Type B pancreatic cell (in vitro differentiated cells): ENCODE results near the gene MTF2. TPM values are rescaled to one million over a fixed set of nuclear protein-coding genes. Genes with fewer than 3 reads are reported as not detected.

Experiments used
- DNase-seq: peaks from one replicate; pipeline ENCODE4 v3.0.0; 2021; ENCODE audit warnings: mixed read lengths; ENCODE audit not compliant: unreplicated experiment; ENCODE audit errors: extremely low spot score
- H3K27ac Mint-ChIP-seq: 2 replicates; pipeline ENCODE4 v1.8.0; 2021; ENCODE audit warnings: mild to moderate bottlenecking, mixed read lengths
- H3K27me3 Mint-ChIP-seq: 2 replicates; pipeline ENCODE4 v1.8.0; 2021; ENCODE audit warnings: mixed read lengths
- H3K36me3 Mint-ChIP-seq: 2 replicates; pipeline ENCODE4 v1.8.0; 2021; ENCODE audit warnings: mixed read lengths
- H3K4me1 Mint-ChIP-seq: one replicate; pipeline ENCODE4 v1.8.0; 2021; ENCODE audit warnings: mixed read lengths; ENCODE audit not compliant: unreplicated experiment
- H3K4me3 Mint-ChIP-seq: 2 replicates; pipeline ENCODE4 v1.8.0; 2021; ENCODE audit warnings: mild to moderate bottlenecking, mixed read lengths
- H3K9me3 Mint-ChIP-seq: 2 replicates; pipeline ENCODE4 v1.8.0; 2021; ENCODE audit warnings: mixed read lengths
- total RNA-seq: library from RNA; stranded (reverse); gene quantifications from 2 replicates; pipeline ENCODE4 v1.2.1, GENCODE V29; 2021; ENCODE audit warnings: low replicate concordance
- TF ChIP-seq, protein P1 (sequence below): fragments of 200-600 bp; sonication (generic); conservative IDR thresholded peaks from 2 replicates; pipeline ENCODE4 v1.5.0; 2021; ENCODE audit warnings: antibody characterized with exemption, mild to moderate bottlenecking

The MTF2 gene
- total RNA-seq, 1 donor from 2014 or later = 67.8 TPM

DNA sequence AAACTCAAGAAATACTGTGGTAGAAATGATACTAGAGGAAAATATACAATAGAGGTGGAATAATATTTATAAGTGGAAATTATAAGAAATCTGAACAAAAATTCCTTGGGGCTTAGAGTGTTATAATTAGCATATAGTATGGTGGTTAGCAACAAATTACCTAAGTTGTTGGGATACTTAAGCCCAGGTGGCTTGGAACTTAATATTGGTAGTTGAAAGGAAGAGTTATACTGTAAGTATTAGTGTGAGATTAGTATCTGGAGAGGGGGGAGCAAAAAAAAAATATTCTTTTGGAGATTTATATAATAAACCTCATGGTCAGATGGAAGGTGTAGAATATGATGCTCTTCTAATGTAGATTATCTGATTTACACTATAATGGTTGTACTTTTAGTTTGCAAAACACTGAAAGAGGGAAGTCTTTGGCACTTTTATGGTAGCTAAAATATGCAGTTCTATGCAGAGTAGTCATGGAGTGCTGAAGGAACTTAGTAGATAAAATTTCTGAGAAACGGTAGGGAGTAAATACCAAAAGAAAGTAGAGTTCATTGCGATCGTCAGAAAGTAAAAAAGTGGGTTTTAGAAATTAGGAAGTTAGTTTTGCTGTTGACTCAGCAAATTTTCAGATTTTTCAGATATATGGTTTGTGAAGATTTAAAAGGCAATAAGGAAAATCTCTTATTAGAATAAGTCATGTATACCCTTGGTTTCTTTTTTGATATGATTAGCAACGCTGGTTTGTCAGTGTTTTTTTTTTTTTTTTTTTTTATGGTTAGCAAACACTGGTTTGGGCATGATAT is 45.7 kb downstream of the MTF2 start:
- H3K27ac Mint-ChIP-seq = no peak overlapping the region
- no peaks in the 10 kb centered on the region for H3K27me3 Mint-ChIP-seq
- DNase-seq = no peak
- H3K9me3 Mint-ChIP-seq = no peaks in the 10 kb centered on the region
- peaks cover 12% of the 10 kb centered on the region for H3K36me3 Mint-ChIP-seq
- no peaks in the 10 kb centered on the region for H3K4me1 Mint-ChIP-seq
- H3K4me3 Mint-ChIP-seq = no peak overlapping the region
- TF ChIP-seq, protein P1, sequence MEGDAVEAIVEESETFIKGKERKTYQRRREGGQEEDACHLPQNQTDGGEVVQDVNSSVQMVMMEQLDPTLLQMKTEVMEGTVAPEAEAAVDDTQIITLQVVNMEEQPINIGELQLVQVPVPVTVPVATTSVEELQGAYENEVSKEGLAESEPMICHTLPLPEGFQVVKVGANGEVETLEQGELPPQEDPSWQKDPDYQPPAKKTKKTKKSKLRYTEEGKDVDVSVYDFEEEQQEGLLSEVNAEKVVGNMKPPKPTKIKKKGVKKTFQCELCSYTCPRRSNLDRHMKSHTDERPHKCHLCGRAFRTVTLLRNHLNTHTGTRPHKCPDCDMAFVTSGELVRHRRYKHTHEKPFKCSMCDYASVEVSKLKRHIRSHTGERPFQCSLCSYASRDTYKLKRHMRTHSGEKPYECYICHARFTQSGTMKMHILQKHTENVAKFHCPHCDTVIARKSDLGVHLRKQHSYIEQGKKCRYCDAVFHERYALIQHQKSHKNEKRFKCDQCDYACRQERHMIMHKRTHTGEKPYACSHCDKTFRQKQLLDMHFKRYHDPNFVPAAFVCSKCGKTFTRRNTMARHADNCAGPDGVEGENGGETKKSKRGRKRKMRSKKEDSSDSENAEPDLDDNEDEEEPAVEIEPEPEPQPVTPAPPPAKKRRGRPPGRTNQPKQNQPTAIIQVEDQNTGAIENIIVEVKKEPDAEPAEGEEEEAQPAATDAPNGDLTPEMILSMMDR = no peak

DNA sequence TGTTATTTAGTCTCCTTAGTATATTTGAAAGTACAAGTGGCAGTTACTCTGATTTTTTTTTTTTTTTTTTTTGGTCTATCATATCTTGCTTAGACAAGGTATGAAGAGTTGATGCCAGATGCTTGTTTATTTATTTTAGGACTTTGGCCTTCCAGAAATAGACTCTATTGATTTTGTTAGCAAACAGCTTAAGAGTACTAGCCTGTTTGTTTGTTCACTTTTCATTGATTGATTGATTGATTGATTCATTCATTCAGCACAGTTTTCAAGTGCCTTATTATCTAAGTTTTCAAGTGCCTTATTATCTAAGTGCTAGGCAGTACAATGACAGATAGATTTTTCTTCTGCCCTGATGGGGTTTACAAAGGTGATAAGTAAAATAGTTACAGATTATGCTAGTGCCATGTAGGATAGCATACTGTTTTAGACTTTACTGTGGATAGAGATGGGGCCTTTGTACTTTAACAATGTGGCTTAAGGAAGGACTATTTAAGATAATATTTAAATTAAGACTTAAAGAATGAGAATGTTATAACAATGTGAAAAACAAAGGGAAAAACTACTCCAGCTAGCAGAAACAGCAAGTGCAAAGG is 50.5 kb downstream of the MTF2 start:
- H3K4me1 Mint-ChIP-seq = no peaks in the 10 kb centered on the region
- H3K27ac Mint-ChIP-seq = no peak overlapping the region
- H3K4me3 Mint-ChIP-seq = no peak overlapping the region
- H3K9me3 Mint-ChIP-seq = no peaks in the 10 kb centered on the region
- no peaks in the 10 kb centered on the region for H3K27me3 Mint-ChIP-seq
- TF ChIP-seq, protein P1 = no peak
- no peak for DNase-seq
- peaks cover 4% of the 10 kb centered on the region for H3K36me3 Mint-ChIP-seq

DNA sequence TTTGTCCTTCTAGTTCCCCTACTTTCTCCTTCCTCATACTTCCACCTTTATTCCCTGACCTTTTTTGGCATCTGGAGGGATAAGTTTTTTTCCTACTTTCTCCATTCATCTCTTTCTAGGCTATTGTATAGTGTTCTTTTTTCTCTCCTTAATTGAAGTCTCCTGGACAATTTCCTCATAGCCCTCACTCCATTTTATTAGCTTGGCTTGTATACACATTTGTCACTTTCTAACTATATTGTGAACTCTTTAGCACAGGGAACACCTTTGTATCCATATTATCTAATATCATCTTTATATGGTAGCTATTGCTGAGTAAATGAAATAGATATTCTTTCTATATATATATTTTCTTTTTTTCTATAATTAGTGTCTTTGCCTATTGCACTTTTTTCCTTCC is 53.6 kb downstream of the MTF2 start:
- Mint-ChIP-seq H3K4me1 (no peaks in the 10 kb centered on the region), H3K27ac (no peak overlapping the region), H3K4me3 (no peak overlapping the region), H3K9me3 (no peaks in the 10 kb centered on the region), H3K27me3 (no peaks in the 10 kb centered on the region), H3K36me3 (peaks cover 9% of the 10 kb centered on the region)
- TF ChIP-seq, protein P1 = no peak
- DNase-seq = no peak

DNA sequence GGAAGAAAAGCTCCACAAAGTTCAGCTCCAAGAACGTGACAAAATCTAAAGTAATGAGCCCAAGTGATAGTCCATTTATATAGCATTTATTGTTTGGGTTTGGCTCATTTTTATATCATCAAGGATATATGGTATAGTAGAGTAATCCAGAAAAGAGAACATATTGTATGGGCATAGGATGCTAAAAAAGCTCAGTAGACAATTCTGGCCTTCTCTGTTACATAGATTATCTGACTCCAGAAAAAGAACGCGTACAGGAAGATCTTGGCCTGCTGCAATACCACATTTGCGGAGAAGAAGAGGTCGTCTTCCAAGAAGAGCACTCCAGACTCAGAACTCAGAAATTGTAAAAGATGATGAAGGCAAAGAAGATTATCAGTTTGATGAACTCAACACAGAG is 57.4 kb downstream of the MTF2 start:
- no peak overlapping the region for H3K27ac Mint-ChIP-seq

DNA sequence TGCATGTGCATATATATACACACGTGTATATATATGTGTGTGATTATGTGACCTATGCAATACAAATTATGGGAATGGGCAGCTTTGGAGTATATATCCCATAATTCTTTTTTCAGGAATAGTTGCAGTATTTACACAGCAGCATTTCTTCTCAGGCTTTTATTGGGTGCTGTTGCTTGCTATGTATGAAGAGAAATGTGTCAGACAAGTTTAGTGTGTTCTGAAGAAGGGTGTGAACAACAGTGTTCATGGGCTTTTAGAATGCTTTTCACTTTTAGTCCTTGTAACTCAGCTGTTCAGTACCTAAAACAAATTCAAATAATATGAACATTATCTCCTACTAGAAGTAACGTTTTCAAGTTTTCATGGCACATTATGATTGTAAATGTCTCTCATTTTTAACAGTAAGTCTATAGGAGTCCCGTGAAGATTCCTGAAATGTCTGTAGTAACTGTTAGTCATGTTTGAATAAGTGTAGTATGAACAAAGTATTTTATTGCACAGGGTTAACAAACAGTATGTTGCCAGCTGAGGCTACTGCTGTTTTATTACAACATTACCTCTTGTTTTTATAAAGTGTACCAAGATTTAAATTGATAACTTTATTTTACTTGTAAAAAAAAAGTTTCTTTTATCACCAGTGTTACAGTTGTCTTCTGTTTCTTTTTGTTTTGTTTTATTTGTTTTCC is 58.7 kb downstream of the MTF2 start:
- H3K4me1 Mint-ChIP-seq = no peaks in the 10 kb centered on the region
- H3K27me3 Mint-ChIP-seq = no peaks in the 10 kb centered on the region
- TF ChIP-seq, protein P1 = no peak

More for the DNA sequence above, 57.4 kb downstream of the MTF2 start:
- TF ChIP-seq, protein P1 = no peak
- no peaks in the 10 kb centered on the region for H3K4me1 Mint-ChIP-seq
- H3K4me3 Mint-ChIP-seq = no peak overlapping the region
- no peak for DNase-seq
- peaks cover 23% of the 10 kb centered on the region for H3K36me3 Mint-ChIP-seq
- no peaks in the 10 kb centered on the region for H3K27me3 Mint-ChIP-seq
- H3K9me3 Mint-ChIP-seq = no peaks in the 10 kb centered on the region

More for the DNA sequence above, 58.7 kb downstream of the MTF2 start:
- no peak overlapping the region for H3K4me3 Mint-ChIP-seq
- H3K9me3 Mint-ChIP-seq = no peaks in the 10 kb centered on the region
- no peak overlapping the region for H3K27ac Mint-ChIP-seq
- peaks cover 28% of the 10 kb centered on the region for H3K36me3 Mint-ChIP-seq
- no peak for DNase-seq
